IMR-90 (cell line): ENCODE results near the gene SPECC1L. TPM values are rescaled to one million over a fixed set of nuclear protein-coding genes. Genes with fewer than 3 reads are reported as not detected.

Experiments used
- ATAC-seq: fragments of 200-7000 bp; cut with Tn5 transposase; 2 replicates; pipeline ENCODE4 v1.9.1; 2020; ENCODE audit warnings: low read depth, mild to moderate bottlenecking, moderate library complexity
- BruUV-seq: library from RNA; stranded (reverse); fragments of 400-500 nt; replicated peaks from 2 replicates; lab custom pipeline; 2021; lab: Mats Ljungman, UMichigan
- CTCF ChIA-PET: fragments of 300-600 bp; formaldehyde crosslinking; extraction: SDS; loops from one replicate; lab custom pipeline; 2021; ENCODE audit warnings: antibody characterized with exemption; lab: Yijun Ruan, JAX
- POLR2A ChIA-PET: fragments of 300-600 bp; sonication (Branson Sonifier 250); formaldehyde crosslinking; loops from one replicate; lab custom pipeline; 2022; ENCODE audit warnings: antibody characterized with exemption; ENCODE audit not compliant: unreplicated experiment; lab: Charles Lee
- DNase-seq: peaks from one replicate; pipeline ENCODE4 v3.0.0; 2013
- H2AFZ ChIP-seq: replicated peaks from 2 replicates; pipeline ENCODE3; 2013; ENCODE audit warnings: low read length, mild to moderate bottlenecking; ENCODE audit not compliant: poor library complexity
- H2AK5ac ChIP-seq: 2 replicates; pipeline ENCODE4 v1.6.1; 2013; ENCODE audit warnings: low read depth, low read length, inconsistent platforms
- H2AK9ac ChIP-seq: replicated peaks from 2 replicates; pipeline ENCODE3; 2013; ENCODE audit warnings: mild to moderate bottlenecking, low read depth, low read length, moderate library complexity; ENCODE audit not compliant: poor library complexity
- H2BK120ac ChIP-seq: 2 replicates; pipeline ENCODE4 v1.6.1; 2013; ENCODE audit warnings: low read depth, low read length, inconsistent platforms
- H2BK15ac ChIP-seq: 3 replicates; pipeline ENCODE4 v1.6.1; 2013; ENCODE audit warnings: low read depth, low read length, inconsistent platforms
- H2BK20ac ChIP-seq: 2 replicates; pipeline ENCODE4 v1.6.1; 2013; ENCODE audit warnings: low read depth, mild to moderate bottlenecking, inconsistent platforms, low read length, moderate library complexity
- H2BK5ac ChIP-seq: 2 replicates; pipeline ENCODE4 v1.6.1; 2013; ENCODE audit warnings: mild to moderate bottlenecking, low read depth, low read length, inconsistent platforms; ENCODE audit not compliant: poor library complexity, severe bottlenecking
- H3K14ac ChIP-seq: replicated peaks from 2 replicates; pipeline ENCODE4 v1.6.1; 2013; ENCODE audit warnings: low read depth, low read length, inconsistent platforms
- H3K18ac ChIP-seq: 2 replicates; pipeline ENCODE4 v1.6.1; 2013; ENCODE audit warnings: low read depth, low read length, control low read depth
- H3K23ac ChIP-seq: 2 replicates; pipeline ENCODE4 v1.6.1; 2013; ENCODE audit warnings: low read depth, low read length, inconsistent platforms
- H3K27ac ChIP-seq: 2 replicates; pipeline ENCODE4 v1.5.1; 2013; ENCODE audit warnings: mild to moderate bottlenecking, control low read depth, low read length; ENCODE audit not compliant: insufficient read depth
- H3K27me3 ChIP-seq: 2 replicates; pipeline ENCODE4 v1.6.1; 2013; ENCODE audit warnings: low read length; ENCODE audit not compliant: control insufficient read depth, insufficient read depth
- H3K36me3 ChIP-seq: 2 replicates; pipeline ENCODE4 v1.6.1; 2013; ENCODE audit warnings: low read length, mixed read lengths; ENCODE audit not compliant: control insufficient read depth, insufficient read depth
- H3K4ac ChIP-seq: 2 replicates; pipeline ENCODE4 v1.6.1; 2013; ENCODE audit warnings: low read depth, low read length, inconsistent platforms
- H3K4me1 ChIP-seq: 2 replicates; pipeline ENCODE4 v1.6.1; 2013; ENCODE audit warnings: low read length, mixed read lengths; ENCODE audit not compliant: control insufficient read depth, insufficient read depth
- H3K4me2 ChIP-seq: 2 replicates; pipeline ENCODE4 v1.6.1; 2013; ENCODE audit warnings: low read depth, mild to moderate bottlenecking, control low read depth, low read length, moderate library complexity
- H3K4me3 ChIP-seq: 2 replicates; pipeline ENCODE4 v1.5.1; 2013; ENCODE audit warnings: low read depth, mild to moderate bottlenecking, control low read depth, low read length, moderate library complexity; ENCODE audit not compliant: insufficient read depth
- H3K56ac ChIP-seq: 2 replicates; pipeline ENCODE4 v1.6.1; 2013; ENCODE audit warnings: low read length, inconsistent platforms; ENCODE audit not compliant: insufficient read depth; ENCODE audit errors: extremely low read depth
- H3K79me1 ChIP-seq, 2 experiments: 2 replicates each; pipeline ENCODE4 v1.6.1; 2013; ENCODE audit warnings: low read length in 2 of 2, inconsistent platforms in 1 of 2, low read depth in 1 of 2
- H3K9ac ChIP-seq: 2 replicates; pipeline ENCODE4 v1.6.1; 2013; ENCODE audit warnings: low read depth, low read length, control low read depth
- H3K9me1 ChIP-seq: 2 replicates; pipeline ENCODE4 v1.6.1; 2013; ENCODE audit warnings: low read length, inconsistent platforms; ENCODE audit not compliant: insufficient read depth
- H3K9me3 ChIP-seq: 2 replicates; pipeline ENCODE4 v1.6.1; 2013; ENCODE audit warnings: low read length; ENCODE audit not compliant: control insufficient read depth, insufficient read depth
- H4K20me1 ChIP-seq: 2 replicates; pipeline ENCODE4 v1.6.1; 2013; ENCODE audit warnings: low read length, inconsistent platforms; ENCODE audit not compliant: insufficient read depth
- H4K5ac ChIP-seq: 2 replicates; pipeline ENCODE4 v1.6.1; 2013; ENCODE audit warnings: mild to moderate bottlenecking, low read depth, low read length, control low read depth
- H4K8ac ChIP-seq, 2 experiments: 2 replicates each; pipeline ENCODE4 v1.6.1; 2013; ENCODE audit warnings: low read depth in 2 of 2, low read length in 2 of 2, control low read depth in 1 of 2, inconsistent platforms in 1 of 2
- H4K91ac ChIP-seq: 2 replicates; pipeline ENCODE4 v1.6.1; 2013; ENCODE audit warnings: low read depth, low read length, inconsistent platforms; ENCODE audit not compliant: insufficient read depth
- BHLHE40 ChIP-seq: fragments of 150-350 bp; IDR thresholded peaks from 2 replicates; pipeline ENCODE4 v1.6.1; 2016; ENCODE audit warnings: mild to moderate bottlenecking, low read depth, low read length
- CEBPB ChIP-seq: IDR thresholded peaks from 2 replicates; pipeline ENCODE4 v1.6.1; 2012; ENCODE audit warnings: low read depth, low read length, improper control_type of control experiment
- CHD1 ChIP-seq: IDR thresholded peaks from 2 replicates; pipeline ENCODE4 v1.6.1; 2012; ENCODE audit warnings: low read depth, low read length, improper control_type of control experiment
- CTCF ChIP-seq: conservative IDR thresholded peaks from 2 replicates; pipeline ENCODE4 v1.5.1; 2012; ENCODE audit warnings: mild to moderate bottlenecking, low read depth, low read length, improper control_type of control experiment
- ELK1 ChIP-seq: fragments of 150-350 bp; IDR thresholded peaks from 2 replicates; pipeline ENCODE4 v1.6.1; 2016; ENCODE audit warnings: low read depth, mild to moderate bottlenecking, low read length, moderate library complexity, borderline replicate concordance
- FOS ChIP-seq: fragments of 150-350 bp; IDR thresholded peaks from 2 replicates; pipeline ENCODE4 v1.6.1; 2016; ENCODE audit warnings: low read depth, low read length
- MAFK ChIP-seq: IDR thresholded peaks from 2 replicates; pipeline ENCODE4 v1.6.1; 2012; ENCODE audit warnings: low read depth, low read length, improper control_type of control experiment
- MXI1 ChIP-seq: IDR thresholded peaks from 2 replicates; pipeline ENCODE4 v1.6.1; 2012; ENCODE audit warnings: low read depth, mild to moderate bottlenecking, low read length, moderate library complexity, borderline replicate concordance
- RFX5 ChIP-seq: IDR thresholded peaks from 2 replicates; pipeline ENCODE4 v1.8.0; 2012; ENCODE audit warnings: low read depth, mild to moderate bottlenecking, low read length, moderate library complexity
- SMC3 ChIP-seq: fragments of 150-350 bp; IDR thresholded peaks from 2 replicates; pipeline ENCODE4 v1.6.1; 2016; ENCODE audit warnings: low read depth, mild to moderate bottlenecking, antibody characterized with exemption, low read length, moderate library complexity
- WGBS, 2 experiments: methylation state at CpG; one replicate each; pipeline versions ENCODE4 v1.1.5 to v1.1.7; 2013; ENCODE audit warnings: missing lambda C conversion rate in 2 of 2; ENCODE audit not compliant: insufficient read length in 1 of 2; ENCODE audit errors: extremely low coverage in 2 of 2; 5-methylcytosine and 5-hydroxymethylcytosine counted together
- dilution Hi-C: fragments of 300-500 bp; cut with HindIII; formaldehyde crosslinking; loops from one replicate; pipeline ENCODE4 v1.14.3; 2018; ENCODE audit warnings: low sequenced_read_pairs; ENCODE audit not compliant: unreplicated experiment
- in situ Hi-C: fragments of 300-500 bp; cut with MboI; formaldehyde crosslinking; loops from 3 replicates; pipeline ENCODE4 v1.14.3; 2019; ENCODE audit warnings: low sequenced_read_pairs, inconsistent platforms, mixed read lengths
- intact Hi-C: fragments of 100-400 bp; cut with micrococcal nuclease; formaldehyde crosslinking; loops from 2 replicates; pipeline ENCODE4 v1.10.0; 2022
- polyA plus RNA-seq, 3 experiments: library from polyadenylated mRNA; depleted of rRNA; stranded (reverse); fragments of >200 nt; gene quantifications; 2 replicates each; pipeline ENCODE4 v1.2.3, GENCODE V29; 2012; ENCODE audit warnings: low replicate concordance in 1 of 3
- total RNA-seq: library from RNA; depleted of rRNA; stranded (reverse); fragments of >200 nt; gene quantifications from 2 replicates; pipeline ENCODE4 v1.2.3, GENCODE V29; 2012

The SPECC1L gene
- total and polyA plus RNA-seq, 2 of the 4 experiments (the other 2 are of a cell fraction): 18.7 to 44.1 TPM

- DNase-seq: no peak
- 0 out of 2 replicates have a peak, but pooled peaks cover 2% of the 10 kb centered on the region for H3K9me1 ChIP-seq
- peaks cover 2 to 16% of the 10 kb centered on the region in 2 experiments; a peak in 3 of 4 replicates for H3K79me1 ChIP-seq
- in situ Hi-C loops: no loop called here
- intact Hi-C loops: loop anchor here (5.0 kb wide), 1 partner anchor 39 kb away; no protein-coding TSS in a partner anchor
- peaks cover 19% of the 10 kb centered on the region for H3K36me3 ChIP-seq
- H2BK120ac ChIP-seq: no peak overlapping the region
- H3K23ac ChIP-seq: no peak overlapping the region
- dilution Hi-C loops: no loop called here
- no peak overlapping the region for H3K9ac ChIP-seq
- no TSS peak for BruUV-seq
- no peak overlapping the region for H4K91ac ChIP-seq
- ATAC-seq: no peak
- no peak overlapping the region for H2BK15ac ChIP-seq
- no peak overlapping the region for H3K4me3 ChIP-seq
- H2AK9ac ChIP-seq: no peak overlapping the region
- no peak overlapping the region for H3K4me2 ChIP-seq
- H3K4me1 ChIP-seq: no peaks in the 10 kb centered on the region
- CTCF ChIA-PET: no interaction called here
- no peak overlapping the region for H2AK5ac ChIP-seq
- H4K20me1 ChIP-seq: no peaks in the 10 kb centered on the region
- WGBS, 2 experiments: no CpG with 5 or more reads among the region's 3 CpGs
- H4K8ac ChIP-seq: no peak overlapping the region
- no peak overlapping the region for H3K18ac ChIP-seq
- no peak overlapping the region for H2AFZ ChIP-seq
- no peak for TF ChIP-seq ELK1
- TF ChIP-seq RFX5: no peak
- no peak for TF ChIP-seq MAFK
- no peak for TF ChIP-seq CHD1
- no peak for TF ChIP-seq BHLHE40
- TF ChIP-seq FOS: no peak
- no peak for TF ChIP-seq CTCF
- no peak for TF ChIP-seq SMC3
- no peak for TF ChIP-seq MXI1
- no peak for TF ChIP-seq CEBPB
- H4K5ac ChIP-seq: no peak overlapping the region
- no peak overlapping the region for H3K14ac ChIP-seq
- POLR2A ChIA-PET: no interaction called here
- no peak overlapping the region for H2BK20ac ChIP-seq
- H3K27me3 ChIP-seq: no peaks in the 10 kb centered on the region
- no peak overlapping the region for H3K27ac ChIP-seq
- no peak overlapping the region for H3K4ac ChIP-seq
- H2BK5ac ChIP-seq: no peak overlapping the region
- no peaks in the 10 kb centered on the region for H3K9me3 ChIP-seq
- H3K56ac ChIP-seq: no peak overlapping the region
Observed at GRCh38 chr22:24376586-24376985, 106.0 kb downstream of the SPECC1L start.
